ENCODE results near the gene TMEM101. TPM values are rescaled to one million over a fixed set of nuclear protein-coding genes. Genes with fewer than 3 reads are reported as not detected.

The TMEM101 gene
- total and polyA plus RNA-seq, 2 donors (not counting 1 experiment from before 2014, with no cell fraction given) = 16.3 to 25.3 TPM

DNA sequence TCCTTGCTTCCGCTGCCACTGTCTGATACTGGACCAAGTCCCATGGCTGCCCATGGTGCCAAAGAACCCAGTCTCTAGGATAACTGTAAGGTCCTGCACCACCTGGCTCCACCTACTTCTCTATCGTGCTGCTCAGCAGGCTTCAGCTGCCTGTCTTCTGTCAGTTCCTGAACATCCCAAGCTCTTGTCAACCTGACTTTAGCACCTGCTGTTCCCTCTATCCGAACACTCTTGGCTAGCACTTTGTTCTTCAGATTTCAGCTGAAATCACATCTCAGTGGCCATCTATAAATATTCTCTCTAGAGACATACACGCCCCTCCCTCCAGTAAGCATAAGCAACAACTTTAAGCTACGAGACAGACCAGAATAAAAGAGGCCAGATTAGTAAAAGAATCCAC lies 15.0 kb upstream of the TMEM101 start:
- H3K27ac Mint-ChIP-seq = no peak overlapping the region
- H3K4me1 Mint-ChIP-seq = peaks cover 9% of the 10 kb centered on the region
- POLR2A ChIA-PET = no interaction called here

GRCh38 chr17:44024853-44025252 lies 10.1 kb upstream of the TMEM101 start:
- Mint-ChIP-seq H3K27ac (no peak overlapping the region), H3K4me3 (no peak overlapping the region), H3K9me3 (ENCODE audit: insufficient read depth) (no peaks in the 10 kb centered on the region), H3K27me3 (no peaks in the 10 kb centered on the region), H3K4me1 (no peaks in the 10 kb centered on the region)
- no peak overlapping the region for H2AFZ ChIP-seq (ENCODE audit: insufficient read depth, low read depth, low read length, poor library complexity, severe bottlenecking)
- no peak overlapping the region for H3K4me2 ChIP-seq (replicated peaks; ENCODE audit: low read depth, low read length, poor library complexity, severe bottlenecking)
- H3K27me3 ChIP-seq (replicated peaks in 1 of 4; ENCODE audit: control extremely low read depth in 1 of 4, control insufficient read depth in 3 of 4, insufficient read depth in 4 of 4, low read length in 3 of 4) = no peaks in the 10 kb centered on the region
- ChIA-PET POLR2A (interaction anchor here (0.6 kb wide), 1 partner anchor 63 kb away, joined by 5 read pairs; no protein-coding TSS in a partner anchor), CTCF (interaction anchor here (2.7 kb wide), 1 partner anchor 16 kb away, joined by 9 read pairs; no protein-coding TSS in a partner anchor)
- no peaks in the 10 kb centered on the region for H3K9me3 ChIP-seq (ENCODE audit: control extremely low read depth in 1 of 3, control insufficient read depth in 2 of 3, insufficient read depth in 1 of 3, low read length in 2 of 3)
- H3K4me3 ChIP-seq (ENCODE audit: control extremely low read depth in 1 of 5, extremely low read depth in 1 of 5, insufficient read depth in 1 of 5, low read depth in 2 of 5, low read length in 4 of 5) = no peak overlapping the region
- ATAC-seq (ENCODE audit: low read depth) (no peak), DNase-seq (no peak)
- WGBS (ENCODE audit: insufficient coverage) = 94% methylated on average over 4 of the region's 4 CpGs
- H3K4me1 ChIP-seq (ENCODE audit: control insufficient read depth in 2 of 2, insufficient read depth in 2 of 2, low read length in 2 of 2) = no peaks in the 10 kb centered on the region
- intact Hi-C loops (cut with micrococcal nuclease) = no loop called here
- TF ChIP-seq CTCF (IDR thresholded peaks at IDR 0.05) (no peak), EZH2 (IDR thresholded peaks at IDR 0.05; ENCODE audit: borderline replicate concordance, insufficient read depth, low read depth, low read length, poor library complexity, severe bottlenecking) (no peak)
- H3K27ac ChIP-seq (ENCODE audit: low read length in 2 of 2) = no peak overlapping the region
- no peaks in the 10 kb centered on the region for H4K20me1 ChIP-seq (ENCODE audit: control insufficient read depth, insufficient read depth, low read length, poor library complexity, severe bottlenecking)
- no peak overlapping the region for H3K9ac ChIP-seq (ENCODE audit: low read length)
- no peaks in the 10 kb centered on the region for H3K36me3 ChIP-seq (replicated peaks in 1 of 2; ENCODE audit: control extremely low read depth in 1 of 2, control insufficient read depth in 1 of 2, extremely low read depth in 1 of 2, insufficient read depth in 2 of 2, low read length in 1 of 2)
- no peaks in the 10 kb centered on the region for H3K79me2 ChIP-seq (ENCODE audit: control insufficient read depth, insufficient read depth, low read length)

More for the DNA sequence above, 15.0 kb upstream of the TMEM101 start:
- Histone ChIP-seq H3K27me3 (replicated peaks in 1 of 4; ENCODE audit: control extremely low read depth in 1 of 4, control insufficient read depth in 3 of 4, insufficient read depth in 4 of 4, low read length in 3 of 4) (no peaks in the 10 kb centered on the region), H3K27ac (ENCODE audit: low read length in 2 of 2) (no peak overlapping the region), H4K20me1 (ENCODE audit: control insufficient read depth, insufficient read depth, low read length, poor library complexity, severe bottlenecking) (no peaks in the 10 kb centered on the region), H2AFZ (ENCODE audit: insufficient read depth, low read depth, low read length, poor library complexity, severe bottlenecking) (no peak overlapping the region), H3K9ac (ENCODE audit: low read length) (no peak overlapping the region), H3K9me3 (ENCODE audit: control extremely low read depth in 1 of 3, control insufficient read depth in 2 of 3, insufficient read depth in 1 of 3, low read length in 2 of 3) (no peaks in the 10 kb centered on the region), H3K4me3 (ENCODE audit: control extremely low read depth in 1 of 5, extremely low read depth in 1 of 5, insufficient read depth in 1 of 5, low read depth in 2 of 5, low read length in 4 of 5) (no peak overlapping the region), H3K79me2 (ENCODE audit: control insufficient read depth, insufficient read depth, low read length) (no peaks in the 10 kb centered on the region), H3K36me3 (replicated peaks in 1 of 2; ENCODE audit: control extremely low read depth in 1 of 2, control insufficient read depth in 1 of 2, extremely low read depth in 1 of 2, insufficient read depth in 2 of 2, low read length in 1 of 2) (peaks cover 0 to 17% of the 10 kb centered on the region in 2 experiments), H3K4me1 (ENCODE audit: control insufficient read depth in 2 of 2, insufficient read depth in 2 of 2, low read length in 2 of 2) (peaks cover 6% of the 10 kb centered on the region in 2 donors), H3K4me2 (replicated peaks; ENCODE audit: low read depth, low read length, poor library complexity, severe bottlenecking) (no peak overlapping the region)
- Mint-ChIP-seq H3K9me3 (ENCODE audit: insufficient read depth) (no peaks in the 10 kb centered on the region), H3K27me3 (no peaks in the 10 kb centered on the region), H3K4me3 (no peak overlapping the region)
- CTCF ChIA-PET = interaction anchor here (1.0 kb wide), 2 partner anchors 11 to 13 kb away, joined by 3 read pairs; no protein-coding TSS in a partner anchor
- intact Hi-C loops (cut with micrococcal nuclease) = no loop called here
- no peak for TF ChIP-seq EZH2 (IDR thresholded peaks at IDR 0.05; ENCODE audit: borderline replicate concordance, insufficient read depth, low read depth, low read length, poor library complexity, severe bottlenecking)
- TF ChIP-seq CTCF (IDR thresholded peaks at IDR 0.05) = no peak
- WGBS (ENCODE audit: insufficient coverage) = 94% methylated on average over 5 of the region's 5 CpGs
- no peak for ATAC-seq (ENCODE audit: low read depth)
- no peak for DNase-seq

All from B cell (primary cell).